BE2C (cell line): ENCODE data around the gene CRNKL1.

Experiments used
- DNase-seq: peaks from one replicate; pipeline ENCODE4 v3.0.0-alpha.2; 2020
- H3K27me3 ChIP-seq: fragments of 250-450 bp; sonication (Bioruptor Pico); 2 replicates; pipeline ENCODE4 v1.5.1; 2020; ENCODE audit warnings: mild to moderate bottlenecking
- H3K36me3 ChIP-seq: fragments of 250-450 bp; sonication (Bioruptor Pico); 2 replicates; pipeline ENCODE4 v1.5.1; 2020; ENCODE audit warnings: mild to moderate bottlenecking
- H3K4me1 ChIP-seq: fragments of 250-450 bp; sonication (Bioruptor Pico); 2 replicates; pipeline ENCODE4 v1.5.1; 2020
- H3K4me3 ChIP-seq: 2 replicates; pipeline ENCODE4 v1.5.1; 2011; ENCODE audit warnings: low read depth, low read length
- H3K9me3 ChIP-seq: fragments of 250-450 bp; sonication (Bioruptor Pico); 2 replicates; pipeline ENCODE4 v1.5.1; 2020
- TF ChIP-seq, protein P1 (sequence below): IDR thresholded peaks from 2 replicates; pipeline ENCODE4 v1.5.1; 2012; ENCODE audit warnings: mild to moderate bottlenecking, low read depth, low read length

The CRNKL1 gene

DNA sequence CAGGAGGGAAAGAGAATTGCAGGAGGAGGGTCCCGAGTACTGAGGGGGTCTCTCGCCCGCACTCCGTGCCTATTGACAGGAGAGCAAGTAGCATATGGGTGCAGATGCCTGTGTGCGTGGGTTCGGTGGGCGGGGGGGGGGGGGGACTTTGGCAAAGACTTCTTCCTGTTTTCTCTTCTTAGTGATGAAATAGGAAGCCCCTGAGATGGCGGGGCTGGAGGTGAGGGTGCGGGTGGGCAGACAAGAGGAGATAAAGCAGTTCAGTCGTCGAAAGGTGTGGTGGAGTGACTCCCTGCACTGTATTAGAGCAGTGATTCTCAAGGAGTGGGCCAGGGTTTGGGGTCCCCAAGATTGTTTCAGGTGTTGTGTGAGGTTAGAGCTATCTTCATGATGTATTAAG, 31.4 kb downstream of the CRNKL1 start:
- no peak for DNase-seq
- TF ChIP-seq, protein P1, sequence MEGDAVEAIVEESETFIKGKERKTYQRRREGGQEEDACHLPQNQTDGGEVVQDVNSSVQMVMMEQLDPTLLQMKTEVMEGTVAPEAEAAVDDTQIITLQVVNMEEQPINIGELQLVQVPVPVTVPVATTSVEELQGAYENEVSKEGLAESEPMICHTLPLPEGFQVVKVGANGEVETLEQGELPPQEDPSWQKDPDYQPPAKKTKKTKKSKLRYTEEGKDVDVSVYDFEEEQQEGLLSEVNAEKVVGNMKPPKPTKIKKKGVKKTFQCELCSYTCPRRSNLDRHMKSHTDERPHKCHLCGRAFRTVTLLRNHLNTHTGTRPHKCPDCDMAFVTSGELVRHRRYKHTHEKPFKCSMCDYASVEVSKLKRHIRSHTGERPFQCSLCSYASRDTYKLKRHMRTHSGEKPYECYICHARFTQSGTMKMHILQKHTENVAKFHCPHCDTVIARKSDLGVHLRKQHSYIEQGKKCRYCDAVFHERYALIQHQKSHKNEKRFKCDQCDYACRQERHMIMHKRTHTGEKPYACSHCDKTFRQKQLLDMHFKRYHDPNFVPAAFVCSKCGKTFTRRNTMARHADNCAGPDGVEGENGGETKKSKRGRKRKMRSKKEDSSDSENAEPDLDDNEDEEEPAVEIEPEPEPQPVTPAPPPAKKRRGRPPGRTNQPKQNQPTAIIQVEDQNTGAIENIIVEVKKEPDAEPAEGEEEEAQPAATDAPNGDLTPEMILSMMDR, result no peak
- no peaks in the 10 kb centered on the region for H3K9me3 ChIP-seq
- peaks cover 14% of the 10 kb centered on the region for H3K36me3 ChIP-seq
- H3K4me1 ChIP-seq, result no peaks in the 10 kb centered on the region
- no peaks in the 10 kb centered on the region for H3K27me3 ChIP-seq
- H3K4me3 ChIP-seq, result no peak overlapping the region

DNA sequence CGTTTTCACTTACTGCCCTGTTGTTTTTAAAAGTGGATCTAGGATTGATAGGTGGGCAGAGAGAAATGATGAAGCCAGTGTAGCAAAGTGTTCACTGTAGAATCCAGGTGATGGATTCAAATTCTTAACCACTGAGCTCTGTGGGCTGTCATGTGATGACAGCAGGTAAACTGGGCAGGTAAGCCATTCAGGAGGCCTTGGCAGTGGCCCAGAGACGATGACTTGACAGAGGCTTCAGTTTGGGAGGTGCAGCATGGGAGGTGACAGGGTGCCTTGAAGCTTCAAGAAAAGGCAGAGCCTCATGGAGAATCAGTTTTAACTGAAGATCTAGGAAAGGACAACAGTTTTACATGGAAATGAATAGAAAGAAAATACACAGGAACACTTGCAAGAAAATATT, 33.1 kb downstream of the CRNKL1 start:
- DNase-seq, result no peak
- Histone ChIP-seq H3K4me3 (no peak overlapping the region), H3K27me3 (no peaks in the 10 kb centered on the region), H3K36me3 (peaks cover 13% of the 10 kb centered on the region), H3K4me1 (no peaks in the 10 kb centered on the region), H3K9me3 (no peaks in the 10 kb centered on the region)
- TF ChIP-seq, protein P1, result no peak

DNA sequence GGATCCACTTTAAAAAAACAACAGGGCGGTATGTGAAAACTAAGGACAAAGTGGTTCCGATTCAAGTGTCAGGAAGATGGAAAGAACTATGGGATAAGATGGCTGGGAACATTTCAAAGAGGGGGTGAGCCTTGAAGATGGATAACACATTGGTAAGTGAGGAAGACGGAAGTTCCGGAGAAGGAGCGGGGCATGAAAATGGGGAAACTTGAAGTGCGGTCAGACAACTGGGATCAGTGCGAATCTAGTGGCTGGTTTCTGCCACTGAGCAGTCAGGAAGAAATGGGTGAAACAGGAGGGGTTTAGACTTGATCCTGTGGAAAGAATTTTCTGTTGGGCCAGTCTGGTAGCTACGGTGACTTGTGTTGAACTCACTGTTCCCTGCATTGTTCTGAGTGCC, 33.9 kb downstream of the CRNKL1 start:
- TF ChIP-seq, protein P1, result no peak
- Histone ChIP-seq H3K4me3 (peak overlapping the region; percentile 86), H3K4me1 (no peaks in the 10 kb centered on the region), H3K9me3 (no peaks in the 10 kb centered on the region), H3K27me3 (no peaks in the 10 kb centered on the region), H3K36me3 (peaks cover 9% of the 10 kb centered on the region)
- no peak for DNase-seq

DNA sequence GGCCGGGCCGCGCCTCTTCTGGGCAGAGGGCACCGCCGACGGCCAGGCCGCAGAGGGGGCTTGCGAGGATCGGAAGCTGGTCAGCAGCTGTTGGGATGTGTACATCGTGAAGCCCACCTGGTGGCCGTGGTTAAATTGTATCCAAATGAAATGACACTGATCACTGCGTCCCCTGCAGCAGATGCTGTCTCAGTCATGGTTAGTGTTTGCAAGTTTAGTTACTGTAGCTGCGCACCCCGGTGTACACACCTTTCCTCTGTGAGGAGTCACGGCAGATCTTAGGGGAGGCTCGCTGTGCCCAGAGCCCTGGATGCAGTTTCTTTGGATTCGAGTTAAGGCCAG, 34.5 kb downstream of the CRNKL1 start:
- Histone ChIP-seq H3K27me3 (no peaks in the 10 kb centered on the region), H3K36me3 (peaks cover 8% of the 10 kb centered on the region), H3K9me3 (no peaks in the 10 kb centered on the region), H3K4me1 (no peaks in the 10 kb centered on the region), H3K4me3 (peak overlapping the region; percentile 86)
- peak; percentile 21 for DNase-seq
- TF ChIP-seq, protein P1, result no peak

DNA sequence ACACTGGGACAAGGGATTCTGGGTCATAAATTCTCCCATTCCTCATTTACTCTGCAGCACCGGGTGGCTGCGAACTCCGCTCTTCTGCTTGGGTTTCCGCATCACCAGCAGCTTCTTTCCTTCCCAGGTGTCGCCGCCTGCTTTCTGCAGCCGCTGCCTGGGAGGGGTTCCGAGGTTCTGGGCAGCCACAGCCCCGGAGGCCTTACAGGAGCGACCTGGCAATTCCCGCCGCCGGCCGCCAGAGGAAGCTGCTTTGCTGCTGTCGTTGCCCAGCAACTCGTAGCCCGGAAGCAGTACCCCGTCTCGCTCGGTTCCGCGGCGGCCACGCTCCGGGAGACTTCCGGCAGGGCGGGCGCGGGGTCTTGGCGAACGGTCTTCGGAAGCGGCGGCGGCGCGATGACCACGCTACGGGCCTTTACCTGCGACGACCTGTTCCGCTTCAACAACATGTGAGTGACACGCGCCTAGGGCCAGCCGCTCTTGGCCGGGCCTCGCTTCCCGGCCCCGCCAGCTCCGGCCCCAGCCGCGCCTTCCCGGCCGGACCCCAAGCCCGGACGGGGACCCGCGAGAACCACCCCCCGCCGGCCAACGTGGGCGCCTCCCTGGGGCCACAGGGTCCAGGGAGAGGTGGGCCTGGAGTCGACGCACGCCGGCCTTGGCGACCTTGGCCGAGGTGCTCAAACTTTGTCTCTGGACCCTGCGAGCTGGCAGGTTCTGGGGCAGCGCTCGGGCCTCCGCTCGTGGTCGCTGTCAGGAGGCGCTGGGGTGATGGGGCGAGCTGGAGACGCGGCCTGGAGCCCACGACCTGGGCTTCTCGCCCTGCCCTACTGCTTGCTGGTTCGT, 35.0 kb downstream of the CRNKL1 start, which contains the start of gene NAA20:
NAA20 (plus strand) TSS at position 362 of the 843 bp plus-strand sequence; CDS start at position 397, 35 bp downstream.
- TF ChIP-seq, protein P1, result peak; percentile 58
- H3K4me1 ChIP-seq, result no peaks in the 10 kb centered on the region
- H3K27me3 ChIP-seq, result no peaks in the 10 kb centered on the region
- peak; percentile 96 for DNase-seq
- H3K36me3 ChIP-seq, result peaks cover 3% of the 10 kb centered on the region; the same call in 1 of the 2 replicates
- H3K9me3 ChIP-seq, result no peaks in the 10 kb centered on the region
- peak within 1 kb of the TSS; percentile 86 for H3K4me3 ChIP-seq

DNA sequence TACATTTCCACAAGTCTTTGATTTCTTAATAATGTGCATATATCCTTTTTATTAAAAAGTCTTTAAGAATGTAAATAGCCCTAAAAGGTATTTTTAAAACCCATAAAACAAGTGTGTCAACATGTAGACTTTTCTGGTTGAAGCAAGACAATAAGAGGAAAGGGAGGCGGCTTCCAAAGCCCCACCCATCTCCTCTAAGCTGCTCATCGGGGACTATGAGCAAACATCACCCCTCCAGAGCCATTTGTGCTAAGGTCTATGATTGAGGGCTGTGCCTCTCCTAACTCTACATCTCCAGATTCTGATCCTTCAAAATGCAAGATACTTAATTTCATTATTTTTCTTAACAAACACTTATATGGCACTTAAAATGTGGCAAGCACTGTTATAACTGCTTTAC, 37.6 kb downstream of the CRNKL1 start:
- no peak for DNase-seq
- no peaks in the 10 kb centered on the region for H3K4me1 ChIP-seq
- H3K9me3 ChIP-seq, result no peaks in the 10 kb centered on the region
- H3K27me3 ChIP-seq, result peaks cover 2% of the 10 kb centered on the region; the same call in 1 of the 2 replicates
- TF ChIP-seq, protein P1, result no peak
- H3K36me3 ChIP-seq, result peaks cover 3% of the 10 kb centered on the region; the same call in 1 of the 2 replicates
- no peak overlapping the region for H3K4me3 ChIP-seq
